HepG2 (cell line): ENCODE data around the gene PCBP2. TPM values are rescaled to one million over a fixed set of nuclear protein-coding genes. Genes with fewer than 3 reads are reported as not detected.
A peak's percentile ranks its signal among the peaks of the same experiment; 100 is the strongest.

Experiments used
- ARHGAP35 ChIP-seq: sonication (generic); formaldehyde crosslinking; IDR thresholded peaks from 2 replicates; pipeline ENCODE4 v1.9.0; 2022; ENCODE audit warnings: mild to moderate bottlenecking, inconsistent platforms, moderate library complexity, missing genetic modification reagents, borderline replicate concordance
- ATF7-NPFF ChIP-seq: sonication (generic); formaldehyde crosslinking; IDR thresholded peaks from 2 replicates; pipeline ENCODE4 v1.8.1; 2023; ENCODE audit warnings: mild to moderate bottlenecking, low read depth, missing genetic modification reagents, moderate library complexity
- BCL6 ChIP-seq: IDR thresholded peaks from 2 replicates; pipeline ENCODE4 v1.6.1; 2016; ENCODE audit warnings: missing genetic modification reagents, missing compliant biosample characterization
- CBX5 ChIP-seq: sonication (generic); formaldehyde crosslinking; IDR thresholded peaks from 2 replicates; pipeline ENCODE4 v1.4.0; 2020; ENCODE audit warnings: missing genetic modification reagents, borderline replicate concordance
- CC2D1A ChIP-seq: sonication (generic); formaldehyde crosslinking; IDR thresholded peaks from 2 replicates; pipeline ENCODE4 v1.8.1; 2023; ENCODE audit warnings: mild to moderate bottlenecking, missing genetic modification reagents
- CEBPB ChIP-seq: IDR thresholded peaks from 2 replicates; pipeline ENCODE4 v1.6.1; 2011; ENCODE audit warnings: low read depth, low read length, improper control_type of control experiment, borderline replicate concordance
- HES4 ChIP-seq: sonication (generic); formaldehyde crosslinking; IDR thresholded peaks from 2 replicates; pipeline ENCODE4 v1.9.0; 2021; ENCODE audit warnings: mild to moderate bottlenecking, missing genetic modification reagents, borderline replicate concordance
- MXI1 ChIP-seq: IDR thresholded peaks from 3 replicates; pipeline ENCODE4 v1.6.1; 2012; ENCODE audit warnings: low read depth, low read length, inconsistent platforms, borderline replicate concordance
- NFE2L2 ChIP-seq: fragments of 150-350 bp; IDR thresholded peaks from 2 replicates; pipeline ENCODE4 v1.6.1; 2014; ENCODE audit warnings: low read length
- RBFOX2 ChIP-seq: fragments of 200-400 bp; formaldehyde crosslinking; IDR thresholded peaks from 2 replicates; pipeline ENCODE4 v1.6.1; 2017; ENCODE audit warnings: low read depth, mild to moderate bottlenecking, low read length
- RXRA ChIP-seq: sonication (generic); formaldehyde crosslinking; IDR thresholded peaks from 2 replicates; pipeline ENCODE4 v1.5.1; 2020; ENCODE audit warnings: missing genetic modification reagents
- SCMH1 ChIP-seq: sonication (generic); formaldehyde crosslinking; IDR thresholded peaks from 2 replicates; pipeline ENCODE4 v1.9.0; 2021; ENCODE audit warnings: missing genetic modification reagents, mild to moderate bottlenecking, borderline replicate concordance
- ZNF121 ChIP-seq: sonication (generic); formaldehyde crosslinking; IDR thresholded peaks from 2 replicates; pipeline ENCODE4 v1.5.0; 2020; ENCODE audit warnings: mild to moderate bottlenecking, missing genetic modification reagents
- ZNF264 ChIP-seq: sonication (generic); formaldehyde crosslinking; IDR thresholded peaks from 2 replicates; pipeline ENCODE4 v1.4.0; 2020; ENCODE audit warnings: missing genetic modification reagents
- ZNF557 ChIP-seq: sonication (generic); formaldehyde crosslinking; IDR thresholded peaks from 2 replicates; pipeline ENCODE4 v1.4.0; 2020; ENCODE audit warnings: missing genetic modification reagents
- ZNF598 ChIP-seq: sonication (generic); formaldehyde crosslinking; IDR thresholded peaks from 2 replicates; pipeline ENCODE4 v1.5.1; 2020; ENCODE audit warnings: mild to moderate bottlenecking, missing genetic modification reagents, borderline replicate concordance
- ZNF816 ChIP-seq: sonication (generic); formaldehyde crosslinking; IDR thresholded peaks from 2 replicates; pipeline ENCODE4 v1.8.0; 2022; ENCODE audit warnings: missing genetic modification reagents, mild to moderate bottlenecking, borderline replicate concordance
- polyA plus RNA-seq, 8 experiments: library from polyadenylated mRNA; depleted of rRNA in 3 of 8; stranded (reverse) in 7 of 8; unstranded in 1 of 8; fragments of >200 nt; fragmentation: Illumina TruSeq in 4 of 8; extraction: Trizol in 4 of 8; gene quantifications; 2 replicates each; pipeline versions ENCODE4 v1.2.1 to v1.2.3, GENCODE V29; 2011 to 2016; ENCODE audit warnings: low read depth in 4 of 8, missing spikeins in 1 of 8, mixed read lengths in 1 of 8; ENCODE audit not compliant: insufficient read depth in 1 of 8
- total RNA-seq, 5 experiments: library from RNA; depleted of rRNA; stranded (reverse); fragments of >200 nt; fragmentation: Illumina TruSeq; extraction: Trizol; gene quantifications; 2 replicates each; pipeline ENCODE4 v1.2.3, GENCODE V29; 2016; ENCODE audit warnings: low read depth in 1 of 5
- TF ChIP-seq, protein P1 (sequence below): sonication (generic); formaldehyde crosslinking; IDR thresholded peaks from 2 replicates; pipeline ENCODE4 v1.5.0; 2020; ENCODE audit warnings: mild to moderate bottlenecking, missing genetic modification reagents, moderate library complexity
- TF ChIP-seq, protein P2 (sequence below): sonication (generic); formaldehyde crosslinking; IDR thresholded peaks from 2 replicates; pipeline ENCODE4 v1.4.0; 2020; ENCODE audit warnings: missing genetic modification reagents
- TF ChIP-seq, protein P3 (sequence below): fragments of 450-650 bp; IDR thresholded peaks from 2 replicates; pipeline ENCODE4 v1.6.1; 2017; ENCODE audit warnings: mild to moderate bottlenecking
- TF ChIP-seq, protein P4 (sequence below): IDR thresholded peaks from 2 replicates; pipeline ENCODE4 v1.6.1; 2016
- TF ChIP-seq, protein P5 (sequence below): IDR thresholded peaks from 2 replicates; pipeline ENCODE4 v1.6.1; 2016; ENCODE audit warnings: mild to moderate bottlenecking

The PCBP2 gene
- total and polyA plus RNA-seq, 2 of the 13 experiments (the other 11 are each of a cell fraction or from before 2014, with no cell fraction given) = 154 to 345 TPM

DNA sequence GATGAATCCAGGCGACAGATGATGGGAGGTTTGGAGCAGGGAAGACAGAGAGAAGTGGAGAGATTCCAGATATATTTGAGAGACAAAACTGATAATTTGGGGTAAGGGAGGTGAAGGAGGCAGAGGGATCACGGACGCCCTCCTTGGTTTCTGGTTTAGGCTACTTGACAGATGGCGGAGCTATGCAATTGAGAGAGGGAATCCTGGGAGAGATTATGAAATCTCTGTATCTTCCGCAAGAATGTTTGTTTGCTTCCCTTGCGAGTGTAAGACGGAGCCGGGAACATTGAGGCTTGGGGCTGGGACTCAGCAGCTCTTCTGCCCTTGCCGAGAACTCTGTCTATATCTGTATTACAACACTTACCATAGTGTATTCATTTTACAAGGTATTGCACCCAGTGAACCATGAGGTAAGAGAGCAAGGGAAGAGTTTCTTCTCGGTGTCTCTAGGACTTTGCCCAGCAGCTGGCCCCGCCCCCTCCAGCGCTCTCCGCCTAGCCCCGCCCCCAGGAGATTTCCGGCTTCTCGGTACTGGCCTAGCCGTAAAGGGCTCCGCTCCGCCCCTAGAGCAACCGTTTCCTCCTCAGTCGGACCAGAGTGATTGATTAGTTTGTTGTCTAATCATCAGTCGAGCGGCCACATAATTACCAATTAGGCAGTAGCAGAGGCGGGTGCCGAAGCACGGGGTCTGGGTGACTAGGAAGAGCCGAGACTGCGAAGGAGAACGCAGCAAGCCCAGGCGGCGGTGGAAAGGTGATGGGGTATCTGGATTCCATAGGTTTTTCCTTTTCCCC is 10.7 kb upstream of the PCBP2 start, which contains the start of gene PRR13 (continued):
- TF ChIP-seq, protein P1, sequence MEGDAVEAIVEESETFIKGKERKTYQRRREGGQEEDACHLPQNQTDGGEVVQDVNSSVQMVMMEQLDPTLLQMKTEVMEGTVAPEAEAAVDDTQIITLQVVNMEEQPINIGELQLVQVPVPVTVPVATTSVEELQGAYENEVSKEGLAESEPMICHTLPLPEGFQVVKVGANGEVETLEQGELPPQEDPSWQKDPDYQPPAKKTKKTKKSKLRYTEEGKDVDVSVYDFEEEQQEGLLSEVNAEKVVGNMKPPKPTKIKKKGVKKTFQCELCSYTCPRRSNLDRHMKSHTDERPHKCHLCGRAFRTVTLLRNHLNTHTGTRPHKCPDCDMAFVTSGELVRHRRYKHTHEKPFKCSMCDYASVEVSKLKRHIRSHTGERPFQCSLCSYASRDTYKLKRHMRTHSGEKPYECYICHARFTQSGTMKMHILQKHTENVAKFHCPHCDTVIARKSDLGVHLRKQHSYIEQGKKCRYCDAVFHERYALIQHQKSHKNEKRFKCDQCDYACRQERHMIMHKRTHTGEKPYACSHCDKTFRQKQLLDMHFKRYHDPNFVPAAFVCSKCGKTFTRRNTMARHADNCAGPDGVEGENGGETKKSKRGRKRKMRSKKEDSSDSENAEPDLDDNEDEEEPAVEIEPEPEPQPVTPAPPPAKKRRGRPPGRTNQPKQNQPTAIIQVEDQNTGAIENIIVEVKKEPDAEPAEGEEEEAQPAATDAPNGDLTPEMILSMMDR (CRISPR knock-in tag) = no peak
- TF ChIP-seq CEBPB = peak; percentile 63
- no peak for TF ChIP-seq BCL6 (CRISPR knock-in tag)
- TF ChIP-seq RBFOX2 = peak; percentile 67
- no peak for TF ChIP-seq SCMH1 (CRISPR knock-in tag)
- TF ChIP-seq CBX5 (CRISPR knock-in tag) = no peak
- TF ChIP-seq, protein P2, sequence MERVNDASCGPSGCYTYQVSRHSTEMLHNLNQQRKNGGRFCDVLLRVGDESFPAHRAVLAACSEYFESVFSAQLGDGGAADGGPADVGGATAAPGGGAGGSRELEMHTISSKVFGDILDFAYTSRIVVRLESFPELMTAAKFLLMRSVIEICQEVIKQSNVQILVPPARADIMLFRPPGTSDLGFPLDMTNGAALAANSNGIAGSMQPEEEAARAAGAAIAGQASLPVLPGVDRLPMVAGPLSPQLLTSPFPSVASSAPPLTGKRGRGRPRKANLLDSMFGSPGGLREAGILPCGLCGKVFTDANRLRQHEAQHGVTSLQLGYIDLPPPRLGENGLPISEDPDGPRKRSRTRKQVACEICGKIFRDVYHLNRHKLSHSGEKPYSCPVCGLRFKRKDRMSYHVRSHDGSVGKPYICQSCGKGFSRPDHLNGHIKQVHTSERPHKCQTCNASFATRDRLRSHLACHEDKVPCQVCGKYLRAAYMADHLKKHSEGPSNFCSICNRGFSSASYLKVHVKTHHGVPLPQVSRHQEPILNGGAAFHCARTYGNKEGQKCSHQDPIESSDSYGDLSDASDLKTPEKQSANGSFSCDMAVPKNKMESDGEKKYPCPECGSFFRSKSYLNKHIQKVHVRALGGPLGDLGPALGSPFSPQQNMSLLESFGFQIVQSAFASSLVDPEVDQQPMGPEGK (CRISPR knock-in tag) = no peak
- TF ChIP-seq, protein P3, sequence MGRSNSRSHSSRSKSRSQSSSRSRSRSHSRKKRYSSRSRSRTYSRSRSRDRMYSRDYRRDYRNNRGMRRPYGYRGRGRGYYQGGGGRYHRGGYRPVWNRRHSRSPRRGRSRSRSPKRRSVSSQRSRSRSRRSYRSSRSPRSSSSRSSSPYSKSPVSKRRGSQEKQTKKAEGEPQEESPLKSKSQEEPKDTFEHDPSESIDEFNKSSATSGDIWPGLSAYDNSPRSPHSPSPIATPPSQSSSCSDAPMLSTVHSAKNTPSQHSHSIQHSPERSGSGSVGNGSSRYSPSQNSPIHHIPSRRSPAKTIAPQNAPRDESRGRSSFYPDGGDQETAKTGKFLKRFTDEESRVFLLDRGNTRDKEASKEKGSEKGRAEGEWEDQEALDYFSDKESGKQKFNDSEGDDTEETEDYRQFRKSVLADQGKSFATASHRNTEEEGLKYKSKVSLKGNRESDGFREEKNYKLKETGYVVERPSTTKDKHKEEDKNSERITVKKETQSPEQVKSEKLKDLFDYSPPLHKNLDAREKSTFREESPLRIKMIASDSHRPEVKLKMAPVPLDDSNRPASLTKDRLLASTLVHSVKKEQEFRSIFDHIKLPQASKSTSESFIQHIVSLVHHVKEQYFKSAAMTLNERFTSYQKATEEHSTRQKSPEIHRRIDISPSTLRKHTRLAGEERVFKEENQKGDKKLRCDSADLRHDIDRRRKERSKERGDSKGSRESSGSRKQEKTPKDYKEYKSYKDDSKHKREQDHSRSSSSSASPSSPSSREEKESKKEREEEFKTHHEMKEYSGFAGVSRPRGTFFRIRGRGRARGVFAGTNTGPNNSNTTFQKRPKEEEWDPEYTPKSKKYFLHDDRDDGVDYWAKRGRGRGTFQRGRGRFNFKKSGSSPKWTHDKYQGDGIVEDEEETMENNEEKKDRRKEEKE = no peak
- no peak for TF ChIP-seq ARHGAP35
- TF ChIP-seq CC2D1A = no peak
- TF ChIP-seq ATF7-NPFF (CRISPR knock-in tag) = no peak
- TF ChIP-seq ZNF264 = no peak
- 0 out of 2 replicates have a peak, but pooled peaks have one; percentile 42 for TF ChIP-seq ZNF598 (CRISPR knock-in tag)
- TF ChIP-seq, protein P4, sequence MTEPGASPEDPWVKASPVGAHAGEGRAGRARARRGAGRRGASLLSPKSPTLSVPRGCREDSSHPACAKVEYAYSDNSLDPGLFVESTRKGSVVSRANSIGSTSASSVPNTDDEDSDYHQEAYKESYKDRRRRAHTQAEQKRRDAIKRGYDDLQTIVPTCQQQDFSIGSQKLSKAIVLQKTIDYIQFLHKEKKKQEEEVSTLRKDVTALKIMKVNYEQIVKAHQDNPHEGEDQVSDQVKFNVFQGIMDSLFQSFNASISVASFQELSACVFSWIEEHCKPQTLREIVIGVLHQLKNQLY (CRISPR knock-in tag) = no peak
- TF ChIP-seq NFE2L2 = no peak
- TF ChIP-seq, protein P5, sequence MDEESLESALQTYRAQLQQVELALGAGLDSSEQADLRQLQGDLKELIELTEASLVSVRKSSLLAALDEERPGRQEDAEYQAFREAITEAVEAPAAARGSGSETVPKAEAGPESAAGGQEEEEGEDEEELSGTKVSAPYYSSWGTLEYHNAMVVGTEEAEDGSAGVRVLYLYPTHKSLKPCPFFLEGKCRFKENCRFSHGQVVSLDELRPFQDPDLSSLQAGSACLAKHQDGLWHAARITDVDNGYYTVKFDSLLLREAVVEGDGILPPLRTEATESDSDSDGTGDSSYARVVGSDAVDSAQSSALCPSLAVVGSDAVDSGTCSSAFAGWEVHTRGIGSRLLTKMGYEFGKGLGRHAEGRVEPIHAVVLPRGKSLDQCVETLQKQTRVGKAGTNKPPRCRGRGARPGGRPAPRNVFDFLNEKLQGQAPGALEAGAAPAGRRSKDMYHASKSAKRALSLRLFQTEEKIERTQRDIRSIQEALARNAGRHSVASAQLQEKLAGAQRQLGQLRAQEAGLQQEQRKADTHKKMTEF (CRISPR knock-in tag) = peak; percentile 37
- no peak for TF ChIP-seq HES4
- TF ChIP-seq ZNF557 (CRISPR knock-in tag) = no peak
- TF ChIP-seq ZNF121 (CRISPR knock-in tag) = no peak
- TF ChIP-seq MXI1 = no peak; the same call in 2 of the 3 replicates
- no peak for TF ChIP-seq ZNF816 (CRISPR knock-in tag)
- no peak for TF ChIP-seq RXRA (CRISPR knock-in tag)
